ENCODE data around the gene NOL3.

DNA sequence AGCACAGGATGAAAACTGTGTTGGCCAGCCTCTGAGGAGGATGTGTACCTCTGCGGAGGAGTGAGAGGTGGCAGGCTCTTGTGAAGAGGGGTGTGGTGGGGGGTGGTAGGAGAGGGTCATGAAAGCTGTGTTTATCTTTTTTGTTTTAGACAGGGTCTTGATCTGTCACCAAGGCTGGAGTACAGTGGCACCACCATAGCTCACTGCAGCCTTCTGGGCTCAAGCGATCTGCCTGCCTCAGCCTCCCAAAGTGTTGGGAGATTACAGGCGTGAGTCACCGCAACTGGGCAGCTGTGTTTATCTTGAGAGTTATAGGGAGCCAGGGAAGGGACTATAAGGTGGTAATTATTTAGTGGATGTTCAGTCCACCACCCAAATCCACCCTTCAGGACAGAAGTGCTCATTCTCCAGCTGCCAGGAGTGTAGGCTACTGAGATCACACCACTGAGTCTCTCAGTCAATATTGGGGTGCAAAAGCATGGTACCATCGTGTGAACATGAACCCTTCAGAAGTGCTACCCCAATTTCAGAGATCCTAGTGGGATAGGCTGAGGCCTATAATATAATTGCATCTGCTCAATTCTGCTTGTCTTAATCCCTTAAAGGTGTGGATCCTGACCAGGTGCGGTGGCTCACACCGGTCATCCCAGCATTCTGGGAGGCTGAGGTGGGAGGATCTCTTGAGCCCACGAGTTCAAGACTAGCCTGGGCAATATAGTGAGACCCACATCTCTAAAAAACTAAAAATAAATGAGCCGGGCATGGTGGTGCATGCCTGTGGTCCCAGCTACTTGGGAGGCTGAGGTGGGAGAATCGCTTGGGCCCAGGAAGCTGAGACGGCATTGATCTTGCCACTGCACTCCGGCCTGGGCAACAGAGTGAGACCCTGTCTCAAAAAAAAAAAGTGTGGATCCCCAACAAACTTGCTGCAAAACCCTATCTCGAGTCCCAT is 20.4 kb downstream of the NOL3 start:
- TF ChIP-seq, protein P1, sequence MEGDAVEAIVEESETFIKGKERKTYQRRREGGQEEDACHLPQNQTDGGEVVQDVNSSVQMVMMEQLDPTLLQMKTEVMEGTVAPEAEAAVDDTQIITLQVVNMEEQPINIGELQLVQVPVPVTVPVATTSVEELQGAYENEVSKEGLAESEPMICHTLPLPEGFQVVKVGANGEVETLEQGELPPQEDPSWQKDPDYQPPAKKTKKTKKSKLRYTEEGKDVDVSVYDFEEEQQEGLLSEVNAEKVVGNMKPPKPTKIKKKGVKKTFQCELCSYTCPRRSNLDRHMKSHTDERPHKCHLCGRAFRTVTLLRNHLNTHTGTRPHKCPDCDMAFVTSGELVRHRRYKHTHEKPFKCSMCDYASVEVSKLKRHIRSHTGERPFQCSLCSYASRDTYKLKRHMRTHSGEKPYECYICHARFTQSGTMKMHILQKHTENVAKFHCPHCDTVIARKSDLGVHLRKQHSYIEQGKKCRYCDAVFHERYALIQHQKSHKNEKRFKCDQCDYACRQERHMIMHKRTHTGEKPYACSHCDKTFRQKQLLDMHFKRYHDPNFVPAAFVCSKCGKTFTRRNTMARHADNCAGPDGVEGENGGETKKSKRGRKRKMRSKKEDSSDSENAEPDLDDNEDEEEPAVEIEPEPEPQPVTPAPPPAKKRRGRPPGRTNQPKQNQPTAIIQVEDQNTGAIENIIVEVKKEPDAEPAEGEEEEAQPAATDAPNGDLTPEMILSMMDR (IDR thresholded peaks at IDR 0.05) = no peak
- no peak for TF ChIP-seq POLR2A (IDR thresholded peaks at IDR 0.05)
- TF ChIP-seq EP300 (IDR thresholded peaks at IDR 0.05) = no peak
- no peak for TF ChIP-seq POLR2AphosphoS5 (IDR thresholded peaks at IDR 0.05)

All from suprapubic skin (tissue), 4 donors.